Measurements from ENCODE around the gene PBRM1.
"Not testable (repeated sequence)": the region's sequence is repeated elsewhere in the genome, so short reads cannot be mapped to it uniquely, and the experiment has no call there.

The PBRM1 gene

GRCh38 chr3:52536369-52537164 lies 149.1 kb downstream of the PBRM1 start, which contains the start of gene UQCC5:
Gene UQCC5 (plus strand): TSS chr3:52536605. CDS start chr3:52536756, 151 bp downstream.
- DNase-seq (ENCODE audit: low read depth) = peak; percentile 99

- no peak for DNase-seq (ENCODE audit: low read depth)
These were observed 149.7 kb downstream of the PBRM1 start for GRCh38 chr3:52536112-52536368.

- no peak for DNase-seq (ENCODE audit: low read depth)
These were observed 150.2 kb downstream of the PBRM1 start for GRCh38 chr3:52535411-52536111.

- peak; percentile 70 for DNase-seq (ENCODE audit: low read depth)
These were observed 151.2 kb downstream of the PBRM1 start for GRCh38 chr3:52534281-52535183.

GRCh38 chr3:52533623-52534280 lies 152.0 kb downstream of the PBRM1 start, which contains the start of gene NT5DC2:
Gene NT5DC2 (minus strand): TSS chr3:52533857. CDS start chr3:52533737, 120 bp downstream.
- DNase-seq (ENCODE audit: low read depth) = peak; percentile 82

- peak; percentile 34 for DNase-seq (ENCODE audit: low read depth)
These were observed 152.7 kb downstream of the PBRM1 start for GRCh38 chr3:52532838-52533622.

GRCh38 chr3:52532517-52532837 lies 153.2 kb downstream of the PBRM1 start:
- peak; percentile 70 for DNase-seq (ENCODE audit: low read depth)

GRCh38 chr3:52531860-52532516 lies 153.7 kb downstream of the PBRM1 start:
- DNase-seq (ENCODE audit: low read depth) = peak; percentile 6

- DNase-seq (ENCODE audit: low read depth) = no peak
These were observed 154.5 kb downstream of the PBRM1 start for GRCh38 chr3:52530918-52531826.

- peak; percentile 46 for DNase-seq (ENCODE audit: low read depth)
These were observed 156.1 kb downstream of the PBRM1 start for GRCh38 chr3:52529376-52530333.

- no peak for DNase-seq (ENCODE audit: low read depth)
These were observed 156.9 kb downstream of the PBRM1 start for GRCh38 chr3:52528586-52529375.

GRCh38 chr3:52527732-52528585 lies 157.8 kb downstream of the PBRM1 start:
- no peak for DNase-seq (ENCODE audit: low read depth)

GRCh38 chr3:52527039-52527731 lies 158.5 kb downstream of the PBRM1 start:
- DNase-seq (ENCODE audit: low read depth) = no peak

- not testable (repeated sequence) for DNase-seq (ENCODE audit: low read depth)
These were observed 159.1 kb downstream of the PBRM1 start for GRCh38 chr3:52526671-52527038.

- DNase-seq (ENCODE audit: low read depth) = no peak
These were observed 159.8 kb downstream of the PBRM1 start for GRCh38 chr3:52525680-52526561.
